ENCODE measurements around the gene HTR3D.

DNA sequence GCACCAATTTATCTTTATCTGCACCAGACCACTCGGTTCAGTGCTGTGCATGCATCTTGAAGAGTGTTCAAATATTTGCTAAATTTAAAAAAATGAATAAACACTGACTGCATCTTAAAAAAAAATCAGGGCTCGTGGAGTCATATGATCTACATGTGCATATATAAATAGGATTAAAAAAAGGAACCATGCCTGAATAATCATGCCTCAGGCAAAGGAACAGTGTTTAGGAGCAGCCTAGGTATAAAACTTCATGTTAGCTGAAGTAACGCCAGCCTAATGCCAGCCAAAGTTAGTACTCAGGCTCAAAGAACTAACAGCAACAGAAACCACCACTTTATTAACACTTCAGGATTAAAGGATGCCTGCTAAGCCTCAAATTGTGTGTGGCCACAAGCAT, 23.4 kb upstream of the HTR3D start:
- TF ChIP-seq, protein P1, sequence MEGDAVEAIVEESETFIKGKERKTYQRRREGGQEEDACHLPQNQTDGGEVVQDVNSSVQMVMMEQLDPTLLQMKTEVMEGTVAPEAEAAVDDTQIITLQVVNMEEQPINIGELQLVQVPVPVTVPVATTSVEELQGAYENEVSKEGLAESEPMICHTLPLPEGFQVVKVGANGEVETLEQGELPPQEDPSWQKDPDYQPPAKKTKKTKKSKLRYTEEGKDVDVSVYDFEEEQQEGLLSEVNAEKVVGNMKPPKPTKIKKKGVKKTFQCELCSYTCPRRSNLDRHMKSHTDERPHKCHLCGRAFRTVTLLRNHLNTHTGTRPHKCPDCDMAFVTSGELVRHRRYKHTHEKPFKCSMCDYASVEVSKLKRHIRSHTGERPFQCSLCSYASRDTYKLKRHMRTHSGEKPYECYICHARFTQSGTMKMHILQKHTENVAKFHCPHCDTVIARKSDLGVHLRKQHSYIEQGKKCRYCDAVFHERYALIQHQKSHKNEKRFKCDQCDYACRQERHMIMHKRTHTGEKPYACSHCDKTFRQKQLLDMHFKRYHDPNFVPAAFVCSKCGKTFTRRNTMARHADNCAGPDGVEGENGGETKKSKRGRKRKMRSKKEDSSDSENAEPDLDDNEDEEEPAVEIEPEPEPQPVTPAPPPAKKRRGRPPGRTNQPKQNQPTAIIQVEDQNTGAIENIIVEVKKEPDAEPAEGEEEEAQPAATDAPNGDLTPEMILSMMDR (IDR thresholded peaks at IDR 0.05): no peak
- TF ChIP-seq POLR2A (IDR thresholded peaks at IDR 0.05): no peak

Data from adrenal gland (tissue), 5 donors.